CD4-positive, alpha-beta T cell treated with Interferon alpha-2 for 1 hour (primary cell): ENCODE measurements around the gene REXO4.
A peak's percentile ranks its signal among the peaks of the same experiment; 100 is the strongest.
"Not testable (repeated sequence)": the region's sequence is repeated elsewhere in the genome, so short reads cannot be mapped to it uniquely, and the experiment has no call there.

Experiments
- DNase-seq, 2 donors: peaks; one replicate each; pipeline ENCODE4 v3.0.0-alpha.2; 2020 to 2022

Gene REXO4

GRCh38 chr9:133420392-133420827, 2.6 kb upstream of the REXO4 start:
- DNase-seq: peak; percentile 36 to 55

GRCh38 chr9:133419005-133419404, 1.2 kb upstream of the REXO4 start:
- no peak for DNase-seq

- DNase-seq: no peak
Observed at GRCh38 chr9:133415170-133415569, 2.6 kb downstream of the REXO4 start.

GRCh38 chr9:133408042-133408441, 9.8 kb downstream of the REXO4 start:
- no peak for DNase-seq

GRCh38 chr9:133406480-133407307, 11.1 kb downstream of the REXO4 start:
- DNase-seq: peak; percentile 77 to 84

GRCh38 chr9:133405508-133406438, 12.0 kb downstream of the REXO4 start:
- no peak for DNase-seq

- no peak for DNase-seq
Observed at GRCh38 chr9:133404454-133405002, 13.3 kb downstream of the REXO4 start.

- peak; percentile 54 to 68 for DNase-seq
Observed at GRCh38 chr9:133403766-133404453, 13.9 kb downstream of the REXO4 start.

- DNase-seq: no peak
Observed at GRCh38 chr9:133402689-133403088, 15.1 kb downstream of the REXO4 start.

- DNase-seq: no peak
Observed at GRCh38 chr9:133401588-133401987, 16.2 kb downstream of the REXO4 start.

- DNase-seq: no peak
Observed at GRCh38 chr9:133400292-133400691, 17.5 kb downstream of the REXO4 start.

GRCh38 chr9:133397895-133398294, 19.9 kb downstream of the REXO4 start:
- DNase-seq: no peak

- DNase-seq: no peak
Observed at GRCh38 chr9:133397370-133397769, 20.4 kb downstream of the REXO4 start.

GRCh38 chr9:133396952-133397351, 20.9 kb downstream of the REXO4 start:
- DNase-seq: no peak

GRCh38 chr9:133394687-133395271, 23.0 kb downstream of the REXO4 start:
- DNase-seq: no peak

- no peak for DNase-seq
Observed at GRCh38 chr9:133393399-133393798, 24.4 kb downstream of the REXO4 start.

GRCh38 chr9:133392308-133392707, 25.5 kb downstream of the REXO4 start:
- not testable (repeated sequence) for DNase-seq

GRCh38 chr9:133391449-133391848, 26.4 kb downstream of the REXO4 start:
- not testable (repeated sequence) for DNase-seq

- DNase-seq: no peak
Observed at GRCh38 chr9:133390713-133391112, 27.1 kb downstream of the REXO4 start.

GRCh38 chr9:133389562-133389961, 28.2 kb downstream of the REXO4 start:
- no peak for DNase-seq

GRCh38 chr9:133389025-133389557, 28.7 kb downstream of the REXO4 start:
- no peak for DNase-seq

GRCh38 chr9:133387680-133388079, 30.1 kb downstream of the REXO4 start:
- no peak for DNase-seq
